Kidney tubule cell (primary cell): Measurements from ENCODE around the gene XPNPEP2.
"Not testable (repeated sequence)": the region's sequence is repeated elsewhere in the genome, so short reads cannot be mapped to it uniquely, and the experiment has no call there.

Source experiments
- DNase-seq: peaks from one replicate; pipeline ENCODE4 v3.0.0-alpha.2; 2018; ENCODE audit warnings: low spot score

Gene XPNPEP2

GRCh38 chrX:129719931-129720530 is 18.7 kb upstream of the XPNPEP2 start:
- DNase-seq, result no peak

GRCh38 chrX:129720741-129721140 is 18.0 kb upstream of the XPNPEP2 start:
- no peak for DNase-seq

- DNase-seq, result no peak
Measured at GRCh38 chrX:129721414-129721813, 17.4 kb upstream of the XPNPEP2 start.

DNA sequence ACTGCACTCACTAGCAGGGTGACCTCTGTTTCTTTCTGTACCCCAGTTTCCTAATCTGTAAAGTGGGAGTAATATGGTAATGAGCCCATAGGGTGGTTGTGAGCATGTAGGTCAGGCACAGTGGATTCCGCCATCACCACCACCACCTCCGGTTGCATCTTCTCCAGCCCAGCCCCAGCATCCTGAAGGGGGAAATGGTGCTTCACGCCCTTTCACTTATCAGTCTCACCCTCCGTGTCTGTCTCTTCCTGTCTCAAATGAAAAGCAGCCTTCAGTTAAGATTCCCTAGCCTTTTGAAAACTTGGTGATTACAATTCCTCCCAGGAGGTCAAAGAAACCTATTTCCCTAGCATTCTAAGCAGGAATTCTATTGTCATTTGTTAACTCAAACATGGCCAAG is 16.9 kb upstream of the XPNPEP2 start:
- no peak for DNase-seq

DNA sequence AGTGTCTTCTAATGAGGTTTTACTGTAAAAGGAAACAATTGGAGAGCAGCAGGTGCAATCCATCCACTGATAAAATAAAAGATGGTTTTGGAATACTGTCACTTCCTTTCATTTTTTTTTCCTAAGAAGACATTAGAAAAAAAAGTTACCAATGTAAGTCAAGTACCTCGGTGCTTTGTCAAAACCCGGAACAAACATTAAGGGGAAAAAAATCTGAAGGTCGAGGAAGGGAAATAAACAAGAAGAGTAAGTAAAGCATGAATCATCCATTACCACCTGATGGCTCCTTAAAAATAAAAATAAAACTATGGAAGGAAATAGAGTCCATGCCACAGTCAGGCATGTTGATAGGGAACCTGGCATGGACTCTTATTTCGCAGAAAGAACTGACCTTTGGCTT is 15.3 kb upstream of the XPNPEP2 start:
- DNase-seq, result no peak

DNA sequence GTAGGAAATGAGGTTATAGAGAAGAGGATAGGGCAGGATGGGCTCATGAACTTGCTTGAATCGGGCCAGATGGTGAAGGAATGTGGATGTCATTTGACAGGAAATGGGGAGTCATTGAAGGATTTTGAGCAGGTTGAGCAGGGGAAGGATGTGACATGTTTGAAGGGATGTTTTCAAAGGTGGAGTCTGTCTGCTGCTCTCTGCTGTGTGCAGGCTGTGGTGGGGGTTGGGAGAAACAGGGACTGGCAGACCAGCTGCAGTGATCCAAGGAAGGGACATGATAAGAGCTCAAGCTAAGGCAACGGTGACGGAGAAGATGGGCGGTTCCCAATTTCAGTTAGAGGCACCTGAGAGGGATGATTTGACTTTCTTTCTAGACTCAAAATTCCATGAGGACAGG is 14.0 kb upstream of the XPNPEP2 start:
- no peak for DNase-seq

DNA sequence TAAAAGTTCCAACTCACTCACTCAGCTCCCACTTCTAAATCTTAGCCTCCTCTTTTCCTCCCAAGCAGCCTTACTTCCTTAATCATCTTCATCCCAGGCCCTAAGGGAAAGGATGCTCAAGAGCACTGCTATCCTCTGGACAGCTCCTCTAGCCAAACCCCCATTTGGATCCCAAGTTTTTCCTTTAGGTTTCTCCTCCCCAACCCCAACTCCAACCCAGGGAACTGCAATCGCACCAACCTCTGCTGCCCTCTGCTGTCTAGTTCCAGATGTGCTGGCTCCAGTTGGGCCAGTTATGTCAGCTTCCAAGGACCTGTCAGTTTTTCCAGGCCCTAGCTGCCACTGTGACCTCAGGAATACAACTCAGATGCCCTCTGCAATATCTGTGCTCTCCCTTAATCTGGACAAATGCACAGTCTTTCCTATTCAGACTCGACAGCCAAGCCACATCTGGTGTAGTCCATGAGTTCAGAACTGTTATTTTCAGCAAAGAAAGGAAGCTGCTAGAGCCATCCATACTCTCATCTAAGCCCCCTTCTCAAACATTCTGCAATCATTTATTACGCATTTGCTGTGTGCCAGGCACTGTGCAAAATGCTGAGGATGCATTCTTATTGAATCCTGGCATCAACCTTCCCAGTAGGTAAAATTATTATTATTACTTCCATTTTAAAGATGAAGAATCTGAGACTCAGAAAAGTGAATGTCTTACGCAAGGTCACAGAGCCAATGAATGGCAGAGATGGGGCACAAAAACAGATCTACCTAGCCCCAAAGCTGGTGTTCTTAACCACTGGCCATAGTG is 12.3 kb upstream of the XPNPEP2 start:
- DNase-seq, result peak; percentile 58

- DNase-seq, result no peak
Measured at GRCh38 chrX:129728061-129728460, 10.7 kb upstream of the XPNPEP2 start.

GRCh38 chrX:129731228-129731627 is 7.6 kb upstream of the XPNPEP2 start:
- DNase-seq, result no peak

- no peak for DNase-seq
Measured at GRCh38 chrX:129732857-129733256, 5.9 kb upstream of the XPNPEP2 start.

GRCh38 chrX:129733335-129733734 is 5.4 kb upstream of the XPNPEP2 start:
- no peak for DNase-seq

DNA sequence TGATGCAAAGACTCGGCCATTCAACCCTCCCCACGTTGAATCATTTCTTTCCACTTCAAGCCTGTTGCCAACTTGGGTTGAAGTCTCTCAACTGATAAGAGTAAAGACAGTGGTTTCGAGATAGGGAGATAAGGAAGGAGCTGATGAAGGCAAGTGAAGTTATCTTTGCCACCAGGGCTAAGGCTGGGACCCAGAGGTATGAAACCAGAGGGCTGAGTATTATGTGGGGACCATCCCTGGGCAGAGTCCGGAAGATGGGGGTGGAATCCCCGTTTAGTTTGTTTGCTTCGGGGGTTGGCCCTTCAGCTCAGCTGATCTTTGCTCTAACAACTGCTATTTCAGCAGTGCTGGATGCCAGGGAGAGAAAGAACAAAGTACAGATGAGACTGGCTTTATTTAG is 2.3 kb upstream of the XPNPEP2 start:
- DNase-seq, result no peak

DNA sequence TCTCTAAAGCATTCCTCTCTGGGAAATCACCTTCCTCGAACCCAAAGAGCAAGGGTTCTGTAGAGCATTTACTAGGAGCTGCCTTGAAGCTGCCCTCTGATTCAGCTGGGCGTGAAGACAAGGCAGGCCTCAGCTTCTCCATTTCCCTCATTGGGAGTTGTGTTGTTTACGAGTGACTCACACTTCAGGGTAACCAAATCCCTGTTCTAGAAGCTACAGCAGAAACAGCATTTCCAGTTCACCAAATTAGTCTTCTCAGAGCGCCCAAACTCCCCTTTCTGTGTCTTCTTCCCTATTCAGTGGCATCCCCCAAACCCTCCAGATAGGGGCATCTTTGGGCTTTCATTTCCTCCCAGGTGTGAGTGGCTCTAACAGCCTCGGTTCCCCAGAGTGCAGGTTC is 863 bp upstream of the XPNPEP2 start:
- peak; percentile 46 for DNase-seq

DNA sequence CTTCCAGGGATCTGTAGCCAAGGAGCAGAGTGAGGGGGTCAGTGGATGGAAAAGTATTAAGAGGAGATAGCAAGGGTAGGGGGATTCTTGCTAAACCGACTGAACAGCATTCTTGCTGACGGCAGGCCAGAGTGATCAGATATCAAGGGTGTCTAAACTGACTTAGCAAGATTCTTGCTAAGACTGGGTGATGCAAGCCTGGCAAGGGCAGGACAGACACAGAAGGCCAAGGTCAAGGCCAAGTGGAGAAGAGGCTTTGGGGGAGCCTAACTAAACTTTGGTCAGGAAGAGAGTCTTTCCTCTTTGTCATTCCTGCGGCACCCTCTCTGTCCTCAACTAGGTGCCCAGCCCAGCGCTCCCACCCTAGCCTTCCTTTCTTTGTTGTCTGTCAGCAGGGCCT is 799 bp downstream of the XPNPEP2 start:
- DNase-seq, result no peak

- DNase-seq, result no peak
Measured at GRCh38 chrX:129741880-129742758, 3.3 kb downstream of the XPNPEP2 start.

- DNase-seq, result not testable (repeated sequence)
Measured at GRCh38 chrX:129742759-129743152, 4.0 kb downstream of the XPNPEP2 start.

- no peak for DNase-seq
Measured at GRCh38 chrX:129743821-129744220, 5.0 kb downstream of the XPNPEP2 start.

DNA sequence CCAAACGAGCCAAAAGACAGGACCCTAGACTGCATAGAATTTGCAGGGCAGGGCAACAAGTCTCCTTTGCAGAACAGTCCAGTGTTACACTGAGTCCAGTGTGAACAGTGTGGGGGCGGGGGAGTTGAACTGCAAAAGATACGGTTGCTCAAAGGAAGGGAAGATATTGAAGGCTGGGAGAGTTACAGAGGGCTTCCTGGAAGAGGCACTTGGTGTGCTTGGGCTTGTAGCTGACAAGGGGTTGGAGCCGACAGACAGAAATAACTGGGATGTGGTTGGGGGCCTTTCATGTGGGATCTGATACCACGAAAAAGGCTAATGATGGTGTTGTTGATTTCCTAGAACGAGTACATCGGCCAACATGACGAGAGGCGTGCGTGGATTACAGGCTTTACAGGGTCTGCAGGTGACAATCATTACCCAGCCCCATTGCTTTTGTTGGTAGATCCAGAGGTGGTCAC is 6.1 kb downstream of the XPNPEP2 start:
- no peak for DNase-seq

- DNase-seq, result peak; percentile 12
Measured at GRCh38 chrX:129746557-129747470, 8.0 kb downstream of the XPNPEP2 start.

- no peak for DNase-seq
Measured at GRCh38 chrX:129747533-129747932, 8.8 kb downstream of the XPNPEP2 start.

DNA sequence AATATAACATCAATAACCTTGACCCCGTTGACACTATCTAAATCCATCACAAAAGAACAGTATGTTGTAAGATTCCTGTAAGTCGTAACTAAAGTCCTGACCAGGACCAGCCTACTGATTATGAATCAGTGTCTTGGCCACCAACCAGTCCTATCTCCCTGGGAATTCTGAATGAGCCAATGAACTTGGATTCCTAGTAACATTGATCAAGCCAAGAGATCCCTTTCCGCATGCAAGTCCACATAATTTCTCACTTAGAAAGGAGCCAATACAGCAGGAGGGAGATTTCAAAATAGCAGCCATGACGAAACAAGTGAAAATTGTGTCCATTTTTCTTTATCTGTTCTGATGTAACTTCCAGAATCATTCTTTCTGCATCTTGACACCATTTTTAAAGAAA is 9.5 kb downstream of the XPNPEP2 start:
- no peak for DNase-seq

DNA sequence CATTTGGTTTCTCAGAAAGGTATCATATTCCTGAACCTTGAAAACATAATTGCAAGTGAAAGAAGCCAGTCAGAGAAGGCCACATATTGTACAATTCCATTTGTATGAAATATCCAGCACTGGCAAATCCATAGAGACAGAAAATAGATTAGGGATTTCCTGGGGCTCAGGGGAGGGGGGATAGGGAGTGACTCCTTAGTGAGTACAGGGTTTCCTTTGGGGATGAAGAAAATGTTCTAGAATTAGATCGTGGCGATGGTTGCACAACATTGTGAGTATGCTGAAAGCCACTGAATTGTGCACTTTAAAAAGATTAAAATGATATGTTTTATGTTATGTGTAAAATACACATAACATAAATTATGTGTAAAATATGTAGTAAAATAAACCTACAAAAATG is 10.3 kb downstream of the XPNPEP2 start:
- DNase-seq, result no peak
